ENCODE data around the gene IL18R1. TPM values are rescaled to one million over a fixed set of nuclear protein-coding genes. Genes with fewer than 3 reads are reported as not detected.

Gene IL18R1
- total RNA-seq, 1 experiment from 2014 or later = 1.9 TPM

DNA sequence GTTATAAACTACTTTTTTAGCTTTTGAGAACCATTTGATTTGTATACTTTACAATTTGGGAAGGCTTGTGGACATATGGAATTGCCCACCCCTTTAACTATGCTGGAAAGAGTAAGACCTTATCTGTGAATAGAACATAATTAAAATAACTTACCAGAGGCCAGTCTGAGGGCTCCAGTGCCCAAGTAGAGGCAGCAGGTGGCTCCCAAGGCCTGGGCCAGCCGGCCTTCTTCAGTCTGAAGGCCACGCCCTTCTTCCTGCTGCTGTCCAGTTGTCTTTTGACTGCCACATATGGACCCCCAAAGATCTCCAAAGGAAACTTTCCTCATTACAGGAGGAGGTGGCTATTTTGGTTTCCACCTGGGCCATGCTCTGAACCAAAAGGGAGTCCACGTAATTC is 55.4 kb downstream of the IL18R1 start:
- Histone ChIP-seq H3K4me3 (no peak overlapping the region), H2AFZ (no peak overlapping the region), H3K9me3 (ENCODE audit: insufficient read depth, low read depth) (0 out of 2 replicates have a peak, but pooled peaks cover 5% of the 10 kb centered on the region), H4K20me1 (ENCODE audit: insufficient read depth) (no peaks in the 10 kb centered on the region), H3K27me3 (ENCODE audit: insufficient read depth, low read depth) (no peaks in the 10 kb centered on the region), H3F3A (ENCODE audit: insufficient read depth, low read depth) (no peaks in the 10 kb centered on the region), H3K4me2 (no peak overlapping the region), H3K4me1 (replicated peaks; ENCODE audit: insufficient read depth) (no peaks in the 10 kb centered on the region), H3K27ac (no peak overlapping the region), H3K79me2 (ENCODE audit: low read depth) (no peaks in the 10 kb centered on the region), H3K36me3 (ENCODE audit: low read depth) (no peaks in the 10 kb centered on the region), H3K9me2 (ENCODE audit: insufficient read depth) (no peaks in the 10 kb centered on the region)
- intact Hi-C loops (cut with micrococcal nuclease; ENCODE audit: unreplicated experiment) = no loop called here
- no peak for DNase-seq
- POLR2A ChIA-PET (ENCODE audit: unreplicated experiment) = no interaction called here
- TF ChIP-seq EZH2 (IDR thresholded peaks at IDR 0.05; ENCODE audit: low read depth) = no peak
- TF ChIP-seq, protein P1, sequence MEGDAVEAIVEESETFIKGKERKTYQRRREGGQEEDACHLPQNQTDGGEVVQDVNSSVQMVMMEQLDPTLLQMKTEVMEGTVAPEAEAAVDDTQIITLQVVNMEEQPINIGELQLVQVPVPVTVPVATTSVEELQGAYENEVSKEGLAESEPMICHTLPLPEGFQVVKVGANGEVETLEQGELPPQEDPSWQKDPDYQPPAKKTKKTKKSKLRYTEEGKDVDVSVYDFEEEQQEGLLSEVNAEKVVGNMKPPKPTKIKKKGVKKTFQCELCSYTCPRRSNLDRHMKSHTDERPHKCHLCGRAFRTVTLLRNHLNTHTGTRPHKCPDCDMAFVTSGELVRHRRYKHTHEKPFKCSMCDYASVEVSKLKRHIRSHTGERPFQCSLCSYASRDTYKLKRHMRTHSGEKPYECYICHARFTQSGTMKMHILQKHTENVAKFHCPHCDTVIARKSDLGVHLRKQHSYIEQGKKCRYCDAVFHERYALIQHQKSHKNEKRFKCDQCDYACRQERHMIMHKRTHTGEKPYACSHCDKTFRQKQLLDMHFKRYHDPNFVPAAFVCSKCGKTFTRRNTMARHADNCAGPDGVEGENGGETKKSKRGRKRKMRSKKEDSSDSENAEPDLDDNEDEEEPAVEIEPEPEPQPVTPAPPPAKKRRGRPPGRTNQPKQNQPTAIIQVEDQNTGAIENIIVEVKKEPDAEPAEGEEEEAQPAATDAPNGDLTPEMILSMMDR (conservative IDR thresholded peaks at IDR 0.05) = no peak
- BruUV-seq (replicated peaks) = no TSS peak
- CTCF ChIA-PET = no interaction called here

DNA sequence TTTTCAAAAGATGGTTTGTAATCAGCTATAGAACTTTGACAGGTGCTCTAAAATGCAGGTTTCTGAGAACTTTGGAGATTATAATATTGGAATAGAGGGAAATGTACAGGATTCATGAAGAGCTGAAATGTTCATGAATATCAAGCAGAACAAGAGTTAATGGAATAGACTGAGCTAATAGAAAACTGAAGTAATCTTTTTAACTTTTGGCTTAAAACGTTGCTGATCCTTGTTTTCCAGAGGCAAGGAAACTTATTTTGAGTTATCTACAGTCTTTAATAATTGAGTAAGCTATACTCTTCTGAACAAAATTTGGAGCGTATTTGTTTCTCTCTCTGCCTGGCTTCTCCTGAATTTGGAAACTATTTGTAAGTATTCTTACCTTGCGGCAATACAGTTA is 56.6 kb downstream of the IL18R1 start:
- H2AFZ ChIP-seq = no peak overlapping the region
- no peaks in the 10 kb centered on the region for H3K4me1 ChIP-seq (replicated peaks; ENCODE audit: insufficient read depth)
- no peak for DNase-seq
- H3K79me2 ChIP-seq (ENCODE audit: low read depth) = no peaks in the 10 kb centered on the region
- BruUV-seq (replicated peaks) = no TSS peak
- no peaks in the 10 kb centered on the region for H3K27me3 ChIP-seq (ENCODE audit: insufficient read depth, low read depth)
- H3F3A ChIP-seq (ENCODE audit: insufficient read depth, low read depth) = no peaks in the 10 kb centered on the region
- ChIA-PET CTCF (no interaction called here), POLR2A (ENCODE audit: unreplicated experiment) (no interaction called here)
- H3K4me2 ChIP-seq = no peak overlapping the region
- H3K9me3 ChIP-seq (ENCODE audit: insufficient read depth, low read depth) = 0 out of 2 replicates have a peak, but pooled peaks cover under 1% of the 10 kb centered on the region
- no peak overlapping the region for H3K27ac ChIP-seq
- TF ChIP-seq, protein P1 (conservative IDR thresholded peaks at IDR 0.05) = no peak
- TF ChIP-seq EZH2 (IDR thresholded peaks at IDR 0.05; ENCODE audit: low read depth) = no peak
- intact Hi-C loops (cut with micrococcal nuclease; ENCODE audit: unreplicated experiment) = no loop called here
- no peaks in the 10 kb centered on the region for H3K9me2 ChIP-seq (ENCODE audit: insufficient read depth)
- H3K4me3 ChIP-seq = no peak overlapping the region
- H4K20me1 ChIP-seq (ENCODE audit: insufficient read depth) = no peaks in the 10 kb centered on the region
- H3K36me3 ChIP-seq (ENCODE audit: low read depth) = no peaks in the 10 kb centered on the region

DNA sequence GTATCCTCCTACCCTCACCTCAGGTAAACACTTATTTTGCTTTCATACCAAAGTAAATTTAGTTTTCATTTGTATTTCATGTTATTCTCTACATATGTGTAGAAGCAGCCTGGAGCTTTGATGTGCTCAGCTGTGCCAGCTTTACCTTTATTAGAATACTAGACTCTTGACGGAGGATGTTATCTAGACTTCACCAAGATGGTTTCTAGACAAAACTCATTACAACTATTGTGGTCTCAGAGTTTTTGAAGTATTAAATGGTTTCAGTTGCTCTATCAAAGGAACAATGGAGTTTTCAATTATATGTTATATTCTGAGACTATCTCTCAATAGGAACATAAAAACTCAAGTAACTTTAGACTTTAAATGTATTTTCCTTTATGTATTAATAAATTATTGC is 62.4 kb downstream of the IL18R1 start:
- Histone ChIP-seq H3K79me2 (ENCODE audit: low read depth) (no peaks in the 10 kb centered on the region), H3K9me3 (ENCODE audit: insufficient read depth, low read depth) (no peaks in the 10 kb centered on the region), H3K36me3 (ENCODE audit: low read depth) (no peaks in the 10 kb centered on the region), H4K20me1 (ENCODE audit: insufficient read depth) (no peaks in the 10 kb centered on the region), H3K4me3 (no peak overlapping the region), H2AFZ (no peak overlapping the region), H3K4me1 (replicated peaks; ENCODE audit: insufficient read depth) (no peaks in the 10 kb centered on the region), H3K4me2 (no peak overlapping the region), H3K27me3 (ENCODE audit: insufficient read depth, low read depth) (no peaks in the 10 kb centered on the region), H3K27ac (no peak overlapping the region), H3K9me2 (ENCODE audit: insufficient read depth) (no peaks in the 10 kb centered on the region), H3F3A (ENCODE audit: insufficient read depth, low read depth) (no peaks in the 10 kb centered on the region)
- no peak for DNase-seq
- ChIA-PET POLR2A (ENCODE audit: unreplicated experiment) (no interaction called here), CTCF (no interaction called here)
- TF ChIP-seq EZH2 (IDR thresholded peaks at IDR 0.05; ENCODE audit: low read depth) = no peak
- TF ChIP-seq, protein P1 (conservative IDR thresholded peaks at IDR 0.05) = no peak
- BruUV-seq (replicated peaks) = no TSS peak
- intact Hi-C loops (cut with micrococcal nuclease; ENCODE audit: unreplicated experiment) = no loop called here

All from PC-9 (cell line).